ENCODE results near the gene OR5H14. TPM values are rescaled to one million over a fixed set of nuclear protein-coding genes. Genes with fewer than 3 reads are reported as not detected.

Gene OR5H14
- total RNA-seq, result not detected in 2 replicates

GRCh38 chr3:98147179-98147578 lies at the start of gene OR5H14:
OR5H14 (plus strand) TSS chr3:98147479; CDS start chr3:98149386, 1,907 bp downstream.

DNA sequence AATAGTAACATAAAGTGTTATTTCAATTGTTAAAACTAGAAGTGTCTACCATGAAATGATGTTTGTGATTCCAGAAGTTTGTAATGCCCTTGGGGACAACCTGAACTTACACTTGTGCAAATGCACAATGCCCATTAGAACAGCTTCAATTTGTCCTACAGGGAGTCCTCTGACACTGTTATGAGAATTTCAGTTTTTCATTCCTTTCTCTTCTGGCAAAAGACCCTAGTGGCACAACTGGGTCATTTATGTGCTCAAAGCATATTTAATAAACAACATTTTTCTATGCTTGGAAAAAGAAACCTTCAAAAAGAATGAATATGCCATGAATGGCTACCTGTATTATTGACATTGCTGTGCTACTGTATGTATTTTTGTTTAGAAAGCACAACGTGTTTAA lies 16.9 kb upstream of the OR5H14 start, which contains the start of gene OR5H1:
TSS of gene OR5H1 (plus strand) at position 301 of the 400 bp plus-strand sequence. CDS start 1,977 bp downstream, outside the sequence.

DNA sequence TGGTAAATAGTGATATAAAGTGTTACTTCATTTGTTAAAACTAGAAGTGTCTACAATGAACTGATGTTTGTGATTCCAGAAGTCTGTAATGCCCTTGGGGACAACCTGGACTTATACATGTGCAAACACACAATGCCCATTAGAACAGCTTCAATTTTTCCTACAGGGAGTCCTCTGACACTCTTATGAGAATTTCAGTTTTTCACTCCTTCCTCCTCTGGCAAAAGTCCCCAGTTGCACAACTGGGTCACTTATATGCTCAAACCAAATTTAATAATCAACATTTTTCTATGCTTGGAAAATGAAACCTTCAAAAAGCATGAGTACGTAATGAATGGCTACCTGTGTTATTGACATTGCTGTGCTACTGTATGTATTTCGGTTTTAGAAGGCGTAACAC lies 19.1 kb downstream of the OR5H14 start, which contains the start of gene OR5H15:
TSS of gene OR5H15 (plus strand) at position 301 of the 400 bp plus-strand sequence. CDS start 2,004 bp downstream, outside the sequence.

Other genes starting within 250 kb of the OR5H14 start
- gene RIOX2, start 175.0 kb upstream of the OR5H14 start, total RNA-seq, result 24.0 and 26.8 TPM in 2 replicates
- gene GABRR3, start 112.2 kb upstream of the OR5H14 start, total RNA-seq, result not detected in 2 replicates
- not detected in 2 replicates for gene OR5AC2, start 60.3 kb upstream of the OR5H14 start, total RNA-seq
- not detected in 2 replicates for gene OR5H1, start 16.8 kb upstream of the OR5H14 start, total RNA-seq
- not detected in 2 replicates for gene OR5H15, start 19.2 kb downstream of the OR5H14 start, total RNA-seq
- not detected in 2 replicates for gene OR5H6, start 116.8 kb downstream of the OR5H14 start, total RNA-seq
- gene OR5H2, start 135.0 kb downstream of the OR5H14 start, total RNA-seq, result not detected in 2 replicates
- gene OR5K4, start 206.4 kb downstream of the OR5H14 start, total RNA-seq, result not detected in 2 replicates
- gene OR5K3, start 243.2 kb downstream of the OR5H14 start, total RNA-seq, result not detected in 2 replicates